GM15510 (cell line): ENCODE data around the gene SASH1.

Source experiments
- POLR2A ChIP-seq: IDR thresholded peaks from 3 replicates; pipeline ENCODE4 v1.6.1; 2011; ENCODE audit warnings: borderline replicate concordance; ENCODE audit not compliant: insufficient read length; ENCODE audit errors: extremely low read depth

The SASH1 gene

DNA sequence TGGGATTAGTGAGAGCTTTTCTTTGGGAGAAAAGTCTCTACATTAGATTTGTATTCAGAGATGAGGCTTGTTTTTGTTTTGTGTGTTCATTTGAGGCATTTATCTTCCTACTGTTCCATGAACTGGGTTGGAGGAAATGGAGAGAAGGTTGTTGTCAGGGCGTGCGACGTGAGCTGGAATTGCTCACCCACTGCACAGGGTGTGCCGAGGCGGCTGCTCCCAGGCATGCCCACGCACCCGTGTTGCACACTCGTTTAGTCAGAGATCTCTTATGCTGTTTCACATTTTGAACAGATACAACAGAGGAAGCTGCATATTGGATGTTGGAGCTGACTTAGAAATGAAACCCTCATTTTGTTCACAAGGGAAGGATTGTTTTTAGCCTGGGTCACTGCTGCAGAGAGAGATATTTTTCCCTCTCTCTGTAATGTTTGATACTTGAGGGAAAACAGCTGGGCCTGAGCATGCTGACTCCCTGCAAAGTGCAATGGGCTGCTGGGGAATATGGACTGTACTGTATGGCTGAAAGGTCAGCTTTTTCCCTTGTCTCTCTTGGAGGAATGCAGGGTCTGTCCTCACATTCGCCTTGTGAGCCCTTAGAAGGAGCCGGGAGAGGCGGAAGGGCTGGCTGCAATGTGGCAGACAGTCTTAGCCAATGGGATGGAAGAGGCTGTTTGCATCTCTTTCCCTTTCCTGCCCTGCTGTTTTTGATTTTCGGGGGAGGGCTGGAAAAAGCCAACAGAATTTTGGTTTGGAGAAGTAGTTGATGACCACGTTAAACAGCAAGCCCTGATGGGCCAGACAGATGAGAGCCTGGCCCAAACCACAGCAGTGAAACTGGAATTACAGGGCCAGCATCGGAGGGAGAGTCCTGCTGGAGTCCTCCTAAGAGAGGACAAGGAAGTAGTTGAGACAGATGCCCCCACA lies 170.8 kb downstream of the SASH1 start:
- TF ChIP-seq POLR2A = no peak

DNA sequence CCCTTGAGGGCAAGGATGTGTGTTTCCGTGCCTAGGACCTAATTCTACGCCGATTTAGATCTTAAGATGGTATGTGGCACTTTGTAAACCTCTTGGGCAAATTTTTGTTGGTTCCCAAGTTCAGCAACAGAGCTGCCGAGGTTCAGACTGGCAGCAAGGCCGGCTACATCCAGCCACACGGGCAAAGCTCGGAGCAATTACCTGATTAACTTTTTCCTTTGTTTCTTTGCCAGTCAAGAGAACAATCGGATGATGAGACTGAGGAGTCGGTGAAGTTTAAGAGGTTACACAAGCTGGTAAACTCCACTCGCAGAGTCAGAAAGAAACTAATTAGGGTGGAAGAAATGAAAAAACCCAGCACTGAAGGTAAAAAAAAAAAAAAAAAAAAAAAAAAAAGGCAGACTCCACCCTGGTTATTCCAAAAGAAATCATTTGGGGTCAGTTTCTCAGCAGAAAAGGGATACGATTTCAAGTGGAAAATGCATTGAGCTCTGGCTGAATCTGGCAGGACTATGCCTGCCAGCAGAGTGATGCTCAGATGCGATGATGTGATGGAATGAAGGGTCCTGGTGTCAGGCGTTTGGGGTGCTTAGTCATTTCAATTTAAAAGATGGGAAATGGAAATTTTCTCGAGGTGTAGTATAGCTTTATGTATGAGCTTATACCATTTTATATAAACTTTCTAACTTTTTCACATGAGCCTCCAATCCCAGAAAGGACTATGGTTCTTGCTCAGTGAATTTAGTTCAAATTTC lies 171.6 kb downstream of the SASH1 start:
- no peak for TF ChIP-seq POLR2A

DNA sequence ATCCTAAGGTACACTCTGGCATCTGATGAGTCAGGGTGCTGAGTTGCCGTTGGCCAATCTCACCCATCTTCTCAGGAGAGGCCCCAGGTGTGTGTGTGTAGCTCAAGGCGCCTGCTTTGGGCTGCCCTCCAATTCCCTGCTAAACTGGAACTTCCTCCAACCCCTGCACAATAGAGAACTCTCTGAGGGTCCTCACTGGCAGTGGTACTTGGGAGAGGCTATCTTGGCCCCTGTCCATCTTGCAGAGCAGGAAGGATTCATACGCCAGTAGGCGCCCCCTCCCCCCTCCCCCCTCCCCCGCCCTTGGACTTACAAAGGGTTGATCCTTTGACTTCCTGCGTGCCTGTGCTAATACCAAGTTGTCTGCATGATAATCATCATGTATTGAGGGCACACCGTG lies 173.6 kb downstream of the SASH1 start:
- TF ChIP-seq POLR2A = no peak

DNA sequence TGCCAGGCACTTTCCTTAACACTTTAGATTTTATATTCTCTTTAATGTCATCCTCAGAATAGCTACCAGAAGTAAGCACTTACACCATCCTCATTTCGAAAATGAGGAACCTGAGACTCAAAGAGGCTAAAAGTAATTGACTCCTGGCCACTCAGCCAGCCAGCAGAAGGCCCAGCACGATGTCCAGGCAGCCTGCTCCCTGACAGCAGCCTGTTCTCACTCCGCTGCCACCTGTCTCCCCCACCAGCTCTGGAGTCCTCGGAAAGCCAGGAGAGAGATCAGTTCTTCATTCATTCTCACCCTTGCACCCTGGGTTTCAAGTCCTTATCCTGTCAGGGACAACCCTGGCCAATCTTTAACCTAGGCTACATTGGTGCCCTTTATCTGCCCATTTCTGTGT lies 174.0 kb downstream of the SASH1 start:
- no peak for TF ChIP-seq POLR2A

DNA sequence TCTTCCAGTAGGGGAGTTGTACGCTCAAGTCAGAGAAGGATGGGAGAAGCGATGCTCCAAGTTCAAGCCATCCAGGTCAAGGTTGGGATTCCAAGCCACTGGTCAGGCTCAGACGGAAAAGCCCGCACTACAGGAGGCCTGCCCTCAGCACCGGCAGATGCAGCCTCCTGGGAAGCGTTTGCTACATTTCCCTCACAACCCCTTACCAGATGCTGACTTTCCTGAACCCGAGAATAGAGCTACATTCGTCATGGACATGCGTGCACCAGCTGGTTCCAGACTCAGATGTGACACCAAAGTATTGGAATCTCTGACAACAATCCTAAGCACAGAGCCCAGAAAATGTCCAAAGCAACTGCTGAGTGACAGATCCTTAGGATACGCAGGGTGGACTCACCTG lies 174.8 kb downstream of the SASH1 start:
- TF ChIP-seq POLR2A = no peak

DNA sequence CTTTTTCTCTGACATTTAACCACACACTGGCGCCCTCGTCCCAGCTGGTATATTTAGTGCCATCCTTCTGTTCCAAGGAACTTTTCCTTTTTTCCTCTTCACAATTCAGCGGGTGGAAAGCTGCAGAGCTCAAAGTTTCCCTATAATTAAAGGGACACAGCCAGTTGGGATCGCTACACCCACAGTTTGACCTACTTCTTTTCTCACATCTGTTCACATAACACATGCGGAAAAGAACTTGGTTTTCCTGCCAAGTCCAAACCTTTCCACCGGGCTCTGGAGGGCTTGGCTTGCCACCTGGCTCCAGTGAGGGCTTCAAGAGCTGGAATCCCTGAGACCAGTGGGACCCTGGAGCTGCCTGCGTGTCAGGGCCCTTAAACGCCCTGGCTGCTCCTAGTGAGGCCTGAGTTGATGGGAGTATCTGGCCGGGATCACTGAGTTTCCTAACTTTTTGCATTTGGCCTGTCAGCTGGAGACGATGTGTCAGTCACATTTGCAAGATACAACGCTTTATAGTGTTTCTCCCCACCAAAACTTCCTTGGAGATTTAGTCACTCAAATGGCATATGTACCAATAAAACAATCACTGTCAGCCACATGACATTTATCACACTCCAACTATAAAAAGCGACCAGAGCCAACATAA lies 176.0 kb downstream of the SASH1 start:
- no peak for TF ChIP-seq POLR2A

DNA sequence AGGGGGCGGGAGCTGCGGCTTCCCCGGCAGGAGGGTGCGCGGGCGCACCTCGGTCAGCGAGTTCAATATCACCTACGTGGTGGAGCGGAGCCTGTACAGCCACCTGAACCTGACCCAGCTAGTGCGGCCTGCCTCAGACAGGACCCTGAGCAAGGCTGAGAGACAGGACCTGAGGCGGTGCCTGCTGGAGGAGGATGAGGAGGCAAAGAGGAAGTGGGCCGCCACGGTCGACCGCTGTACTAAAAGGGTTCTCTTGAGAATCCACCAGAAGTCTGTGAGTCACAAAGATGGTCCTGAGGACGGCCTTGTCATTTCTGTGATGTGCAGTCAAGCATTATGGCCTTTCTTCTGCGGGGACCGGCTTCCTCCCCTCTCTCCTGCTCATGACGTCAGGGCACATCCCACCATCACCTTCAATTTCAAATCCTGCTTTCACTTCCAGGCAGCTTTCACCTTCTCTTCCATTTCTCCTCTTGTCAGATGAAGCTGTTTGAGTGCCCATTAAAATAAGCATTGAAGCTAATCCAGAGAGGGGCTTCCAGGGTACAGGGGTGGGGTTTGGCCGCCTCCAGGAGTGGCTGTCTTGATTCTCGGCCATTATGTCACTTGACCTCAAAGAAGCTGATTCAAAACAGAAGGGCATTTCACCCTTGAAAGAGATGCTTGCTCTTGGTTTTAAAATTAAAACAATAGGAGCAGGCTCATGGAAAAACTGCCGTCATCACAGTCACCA lies 177.6 kb downstream of the SASH1 start:
- TF ChIP-seq POLR2A = no peak

DNA sequence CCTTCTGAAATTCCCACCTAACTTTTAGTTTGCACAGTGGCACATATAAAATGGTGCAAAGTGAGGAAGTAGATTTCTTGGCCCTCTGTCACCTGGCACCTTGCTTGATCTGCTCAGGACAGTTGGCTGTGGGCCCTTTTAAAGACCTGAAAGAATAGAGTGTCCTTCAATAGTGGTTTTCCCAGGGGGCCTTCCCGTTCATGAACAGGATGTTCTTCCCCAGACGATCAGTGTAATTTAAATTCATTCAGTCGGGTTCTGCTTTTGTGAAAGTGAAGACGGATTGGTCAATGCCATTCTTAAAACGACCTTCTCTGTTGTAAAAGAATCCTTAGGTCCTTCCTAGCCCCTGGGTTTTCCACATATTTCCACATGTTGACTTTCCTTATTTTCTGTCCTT lies 178.5 kb downstream of the SASH1 start:
- TF ChIP-seq POLR2A = no peak

DNA sequence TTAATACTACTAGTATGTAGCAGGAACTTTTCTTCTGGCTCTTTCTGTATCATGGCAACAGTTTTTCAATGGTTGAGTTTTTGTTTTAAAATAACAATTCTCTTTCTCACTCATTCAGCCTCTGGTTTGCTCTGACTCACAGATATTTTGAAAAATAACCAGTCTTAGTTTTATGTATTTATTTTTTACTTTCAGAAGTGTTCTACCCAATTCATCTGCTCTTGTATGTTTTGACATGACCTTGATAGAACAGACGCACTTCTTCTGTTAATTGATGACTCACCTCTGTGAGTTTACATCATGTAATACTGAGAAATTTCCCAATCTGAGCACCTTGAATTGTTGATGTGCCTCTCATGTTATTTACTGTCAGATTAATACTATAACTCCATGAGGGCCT lies 178.9 kb downstream of the SASH1 start:
- no peak for TF ChIP-seq POLR2A

DNA sequence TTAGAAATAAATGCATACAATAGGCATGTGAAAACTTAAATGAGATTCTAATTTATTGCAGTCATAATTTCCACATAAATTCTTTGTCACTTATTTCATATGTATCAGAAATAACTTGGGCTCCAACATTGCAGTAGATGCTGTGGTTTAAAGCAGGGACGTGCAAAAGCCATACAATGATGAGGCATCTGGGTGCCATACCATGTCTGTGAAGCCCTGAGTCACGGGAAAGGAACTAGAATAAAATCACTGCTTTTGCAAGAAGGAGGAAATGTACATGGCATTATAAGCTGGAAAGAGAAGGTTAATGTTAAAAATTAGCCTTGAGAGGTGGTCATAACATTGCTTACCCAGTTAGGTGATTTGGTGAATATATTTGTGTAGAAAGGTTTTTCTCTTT lies 180.4 kb downstream of the SASH1 start:
- no peak for TF ChIP-seq POLR2A

DNA sequence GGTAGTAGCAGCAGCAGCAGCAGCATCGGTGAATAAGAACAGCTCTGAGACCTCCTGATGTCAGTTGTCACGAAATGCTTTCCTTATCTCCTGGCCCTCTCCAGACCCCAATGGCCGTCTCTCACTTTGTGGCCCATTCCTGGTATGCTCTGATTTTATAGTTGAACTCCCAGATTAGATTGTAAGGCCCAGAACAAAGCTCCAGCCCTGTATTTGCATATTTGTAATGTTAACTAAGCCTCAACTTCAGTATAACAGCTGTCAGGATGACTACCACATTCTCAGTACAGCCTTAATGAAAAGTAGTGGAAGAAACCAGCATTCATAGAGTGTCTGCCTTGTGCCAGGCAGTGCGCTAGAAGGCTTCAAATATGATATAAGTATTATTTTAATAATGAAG lies 180.9 kb downstream of the SASH1 start:
- TF ChIP-seq POLR2A = no peak

DNA sequence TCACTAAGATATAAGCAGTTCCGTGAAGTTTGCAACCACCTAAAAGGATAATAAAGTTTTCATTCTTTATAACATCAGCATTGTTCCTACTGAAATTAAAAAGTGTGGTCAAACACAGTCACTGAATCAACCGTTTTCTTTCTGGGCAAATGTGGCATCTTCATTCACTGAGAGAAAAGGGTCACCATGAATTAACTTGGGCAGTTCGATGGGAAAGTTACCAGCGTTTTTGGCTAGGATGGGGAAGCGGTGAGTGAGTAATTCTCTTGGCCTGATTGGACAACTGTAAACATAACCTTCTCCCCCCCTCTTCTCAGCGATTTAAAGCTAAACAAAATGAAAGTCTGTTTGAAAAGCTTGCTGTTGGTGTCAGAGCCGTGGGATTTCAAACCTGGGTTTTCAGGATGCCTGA lies 181.8 kb downstream of the SASH1 start:
- TF ChIP-seq POLR2A = no peak

DNA sequence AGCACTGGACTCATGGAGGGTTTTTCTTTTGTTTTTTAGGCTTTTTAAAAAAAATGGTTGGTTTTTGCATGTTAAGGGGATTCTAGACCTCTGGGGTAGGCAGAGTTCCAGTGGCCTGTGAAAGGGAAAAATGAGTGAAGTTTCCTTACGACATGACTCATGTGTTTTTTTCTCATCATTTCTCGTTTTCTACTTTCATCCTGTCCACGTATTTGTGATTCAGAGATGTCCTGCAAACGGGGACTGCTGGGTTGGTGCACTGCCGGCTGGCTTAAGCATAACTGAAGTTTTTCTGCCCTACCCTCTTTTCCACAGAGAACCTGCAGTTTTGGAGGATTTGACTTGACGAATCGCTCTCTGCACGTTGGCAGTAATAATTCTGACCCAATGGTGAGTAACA lies 182.3 kb downstream of the SASH1 start:
- no peak for TF ChIP-seq POLR2A

DNA sequence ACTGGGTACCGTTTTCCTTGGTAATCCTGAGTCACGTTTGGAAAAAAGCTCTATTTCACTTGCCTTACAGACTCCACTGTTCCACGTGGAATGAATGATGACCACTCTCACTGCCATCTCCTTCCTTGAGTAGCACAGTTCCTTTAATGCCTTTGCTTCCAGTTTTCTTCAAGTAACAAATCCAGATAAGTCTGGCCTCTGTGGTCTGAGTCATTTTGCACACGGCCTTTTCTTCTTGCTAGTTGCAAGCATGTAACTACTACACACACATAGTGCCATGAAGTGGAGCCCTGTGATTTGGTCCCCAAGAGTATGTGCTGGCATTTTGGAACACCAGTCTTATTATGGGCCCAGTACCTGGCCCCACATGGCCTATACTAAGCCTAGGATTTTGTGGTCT lies 182.8 kb downstream of the SASH1 start:
- TF ChIP-seq POLR2A = no peak

DNA sequence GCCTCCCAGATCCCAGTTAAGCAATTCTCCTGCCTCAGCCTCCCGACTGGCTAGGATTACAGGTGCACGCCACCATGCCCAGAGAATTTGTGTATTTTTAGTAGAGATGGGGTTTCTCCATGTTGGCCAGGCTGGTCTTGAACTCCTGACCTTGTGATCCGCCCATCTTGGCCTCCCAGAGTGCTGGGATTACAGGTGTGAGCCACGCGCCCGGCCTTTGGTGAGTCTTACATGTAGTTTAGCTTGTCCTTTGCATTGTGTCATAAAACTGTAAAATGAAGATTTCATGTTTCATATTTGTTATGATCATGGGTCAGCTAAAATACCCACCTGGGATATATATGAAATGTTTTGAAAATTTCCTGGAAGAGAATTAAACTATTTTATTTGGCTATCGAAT lies 183.5 kb downstream of the SASH1 start:
- no peak for TF ChIP-seq POLR2A
